Fibroblast of the aortic adventitia (primary cell): ENCODE results near the gene PUM2. TPM values are rescaled to one million over a fixed set of nuclear protein-coding genes. Genes with fewer than 3 reads are reported as not detected.

Experiments used
- DNase-seq: peaks from one replicate; pipeline ENCODE4 v3.0.0-alpha.2; 2010; ENCODE audit warnings: low read depth
- H3K4me3 ChIP-seq: 2 replicates; pipeline ENCODE4 v1.5.1; 2011; ENCODE audit warnings: low read depth, mild to moderate bottlenecking, control low read depth, low read length, moderate library complexity
- total RNA-seq: library from RNA; depleted of rRNA; stranded (reverse); fragments of >200 nt; gene quantifications from 2 replicates; pipeline ENCODE4 v1.2.3, GENCODE V29; 2012; ENCODE audit warnings: low replicate concordance
- TF ChIP-seq, protein P1 (sequence below): IDR thresholded peaks from 2 replicates; pipeline ENCODE4 v1.5.1; 2011; ENCODE audit warnings: mild to moderate bottlenecking, low read length, control low read depth, inconsistent platforms; ENCODE audit not compliant: insufficient read depth

PUM2 gene
- total RNA-seq, 1 donor, result 50.0 TPM

GRCh38 chr2:20309001-20309400 lies 41.6 kb downstream of the PUM2 start:
- H3K4me3 ChIP-seq, result no peak overlapping the region
- TF ChIP-seq, protein P1, sequence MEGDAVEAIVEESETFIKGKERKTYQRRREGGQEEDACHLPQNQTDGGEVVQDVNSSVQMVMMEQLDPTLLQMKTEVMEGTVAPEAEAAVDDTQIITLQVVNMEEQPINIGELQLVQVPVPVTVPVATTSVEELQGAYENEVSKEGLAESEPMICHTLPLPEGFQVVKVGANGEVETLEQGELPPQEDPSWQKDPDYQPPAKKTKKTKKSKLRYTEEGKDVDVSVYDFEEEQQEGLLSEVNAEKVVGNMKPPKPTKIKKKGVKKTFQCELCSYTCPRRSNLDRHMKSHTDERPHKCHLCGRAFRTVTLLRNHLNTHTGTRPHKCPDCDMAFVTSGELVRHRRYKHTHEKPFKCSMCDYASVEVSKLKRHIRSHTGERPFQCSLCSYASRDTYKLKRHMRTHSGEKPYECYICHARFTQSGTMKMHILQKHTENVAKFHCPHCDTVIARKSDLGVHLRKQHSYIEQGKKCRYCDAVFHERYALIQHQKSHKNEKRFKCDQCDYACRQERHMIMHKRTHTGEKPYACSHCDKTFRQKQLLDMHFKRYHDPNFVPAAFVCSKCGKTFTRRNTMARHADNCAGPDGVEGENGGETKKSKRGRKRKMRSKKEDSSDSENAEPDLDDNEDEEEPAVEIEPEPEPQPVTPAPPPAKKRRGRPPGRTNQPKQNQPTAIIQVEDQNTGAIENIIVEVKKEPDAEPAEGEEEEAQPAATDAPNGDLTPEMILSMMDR, result no peak
- no peak for DNase-seq

DNA sequence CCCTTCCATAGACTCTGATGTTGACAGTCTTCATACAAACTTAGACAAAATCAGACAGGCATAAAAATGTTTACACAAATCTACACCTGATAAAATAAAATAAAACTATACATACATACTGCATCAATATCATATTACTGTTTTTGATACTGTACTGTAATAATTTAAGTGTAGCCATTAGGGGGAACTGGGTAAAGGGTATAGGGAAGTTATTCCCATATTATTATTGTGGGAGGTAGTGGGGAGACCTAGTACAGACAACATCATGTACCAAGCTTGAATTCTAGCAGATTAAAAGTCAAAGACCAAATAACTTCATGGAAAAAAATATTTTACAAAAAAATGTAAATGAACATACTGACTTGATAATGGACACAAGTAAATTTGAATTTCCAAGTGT lies 43.3 kb downstream of the PUM2 start:
- TF ChIP-seq, protein P1, result no peak
- DNase-seq, result no peak
- no peak overlapping the region for H3K4me3 ChIP-seq

- no peak for DNase-seq
- no peak overlapping the region for H3K4me3 ChIP-seq
- TF ChIP-seq, protein P1, result no peak
These were observed 46.2 kb downstream of the PUM2 start for GRCh38 chr2:20304411-20304810.

- H3K4me3 ChIP-seq, result no peak overlapping the region
- TF ChIP-seq, protein P1, result no peak
- DNase-seq, result no peak
These were observed 46.7 kb downstream of the PUM2 start for GRCh38 chr2:20303966-20304365.

DNA sequence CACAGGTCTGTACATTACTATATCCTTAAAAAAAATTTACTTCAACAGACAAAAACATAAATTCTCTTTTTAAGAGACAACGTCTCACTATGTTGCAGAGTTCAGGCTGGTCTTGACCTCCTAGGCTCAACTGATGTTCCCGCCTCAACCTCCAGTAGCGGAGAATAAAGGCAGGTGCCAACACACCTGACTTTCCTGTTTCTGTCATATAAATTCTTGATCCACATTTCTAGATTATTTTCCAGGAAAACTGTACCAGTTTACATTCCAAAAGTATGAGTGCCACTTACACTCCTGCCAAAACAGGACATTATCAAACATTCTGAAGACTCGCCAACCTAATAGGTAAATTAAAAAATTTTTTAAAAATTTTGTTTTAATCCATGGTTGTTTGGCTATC lies 48.6 kb downstream of the PUM2 start:
- H3K4me3 ChIP-seq, result no peak overlapping the region
- TF ChIP-seq, protein P1, result no peak
- DNase-seq, result no peak

GRCh38 chr2:20300656-20301055 lies 50.0 kb downstream of the PUM2 start:
- TF ChIP-seq, protein P1, result no peak
- DNase-seq, result no peak
- H3K4me3 ChIP-seq, result no peak overlapping the region

DNA sequence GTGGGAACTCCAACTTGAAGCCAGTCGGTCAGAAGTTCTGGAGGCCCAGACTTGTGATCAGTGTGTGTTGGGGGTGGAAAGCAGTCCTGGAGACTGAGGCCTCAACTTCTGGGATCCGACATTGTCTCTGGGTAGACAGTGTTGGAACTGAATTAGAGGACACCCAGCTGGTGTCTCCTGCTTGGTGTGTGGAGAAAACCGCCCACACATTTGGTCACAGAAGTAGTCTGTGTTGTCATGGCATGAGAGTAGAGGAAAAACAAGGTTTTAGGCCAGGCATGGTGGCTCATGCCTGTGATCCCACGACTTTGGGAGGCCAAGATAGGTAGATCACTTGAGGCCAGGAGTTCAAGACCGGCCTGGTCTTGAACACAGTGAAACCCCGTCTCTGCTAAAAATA lies 51.5 kb downstream of the PUM2 start:
- H3K4me3 ChIP-seq, result no peak overlapping the region
- TF ChIP-seq, protein P1, result no peak
- DNase-seq, result no peak
